Liver (tissue), 9 donors: Measurements from ENCODE around the gene ROR1. TPM values are rescaled to one million over a fixed set of nuclear protein-coding genes. Genes with fewer than 3 reads are reported as not detected.

ENCODE experiments used
- DNase-seq: peaks from one replicate; pipeline ENCODE4 v3.0.0-alpha.2; 2017; ENCODE audit warnings: low spot score
- H3K27ac ChIP-seq, 2 donors: one replicate each; pipeline ENCODE4 v1.7.0; 2013; ENCODE audit warnings: inconsistent platforms in 2 of 2, low read length in 2 of 2, control low read depth in 1 of 2, low read depth in 1 of 2, mild to moderate bottlenecking in 1 of 2
- H3K27me3 ChIP-seq, 4 donors: one replicate each; pipeline versions ENCODE4 v1.6.1 to v1.7.0; 2013; ENCODE audit warnings: low read length in 3 of 4, inconsistent platforms in 1 of 4, mild to moderate bottlenecking in 1 of 4, moderate library complexity in 1 of 4; ENCODE audit not compliant: control insufficient read depth in 4 of 4, insufficient read depth in 4 of 4
- H3K36me3 ChIP-seq, 4 donors: one replicate each; pipeline versions ENCODE4 v1.6.1 to v1.7.0; 2013; ENCODE audit warnings: low read length in 3 of 4, mild to moderate bottlenecking in 3 of 4, low read depth in 1 of 4, moderate library complexity in 1 of 4; ENCODE audit not compliant: control insufficient read depth in 4 of 4, insufficient read depth in 3 of 4
- H3K4me1 ChIP-seq, 4 donors: one replicate each; pipeline versions ENCODE4 v1.6.1 to v1.7.0; 2013; ENCODE audit warnings: low read length in 3 of 4, mild to moderate bottlenecking in 3 of 4, moderate library complexity in 1 of 4; ENCODE audit not compliant: control insufficient read depth in 4 of 4, insufficient read depth in 4 of 4
- H3K4me3 ChIP-seq, 3 donors: one replicate each; pipeline versions ENCODE4 v1.6.1 to v1.7.0; 2013; ENCODE audit warnings: low read length in 3 of 3, control low read depth in 1 of 3, low read depth in 1 of 3, mild to moderate bottlenecking in 1 of 3
- H3K9ac ChIP-seq, 2 donors: one replicate each; pipeline ENCODE4 v1.7.0; 2013; ENCODE audit warnings: low read length in 2 of 2, mild to moderate bottlenecking in 2 of 2, moderate library complexity in 2 of 2, control low read depth in 1 of 2, low read depth in 1 of 2
- H3K9me3 ChIP-seq, 4 donors: one replicate each; pipeline versions ENCODE4 v1.6.1 to v1.7.0; 2013; ENCODE audit warnings: low read length in 3 of 4; ENCODE audit not compliant: control insufficient read depth in 4 of 4
- ATF3 ChIP-seq: IDR thresholded peaks from 2 replicates; pipeline ENCODE4 v1.6.1; 2016; ENCODE audit warnings: antibody characterized with exemption
- CTCF ChIP-seq: fragments of 150-350 bp; IDR thresholded peaks from 2 replicates; pipeline ENCODE4 v1.5.1; 2017; ENCODE audit warnings: improper control_type of control experiment, low read depth, low read length; ENCODE audit not compliant: missing input control
- EGR1 ChIP-seq, 2 donors: IDR thresholded peaks; 2 replicates each; pipeline ENCODE4 v1.6.1; 2016 to 2018; ENCODE audit warnings: antibody characterized with exemption in 2 of 2, low read depth in 2 of 2
- FOXA1 ChIP-seq: IDR thresholded peaks from 2 replicates; pipeline ENCODE4 v1.6.1; 2016; ENCODE audit warnings: antibody characterized with exemption
- FOXA2 ChIP-seq: IDR thresholded peaks from 2 replicates; pipeline ENCODE4 v1.6.1; 2016; ENCODE audit warnings: antibody characterized with exemption
- GABPA ChIP-seq, 2 donors: IDR thresholded peaks in 1 of 2; conservative IDR thresholded peaks in 1 of 2; 2 replicates each; pipeline ENCODE4 v1.6.1; 2016; ENCODE audit warnings: antibody characterized with exemption in 2 of 2, mild to moderate bottlenecking in 1 of 2, moderate library complexity in 1 of 2
- HNF4A ChIP-seq, 2 donors: conservative IDR thresholded peaks; 2 replicates each; pipeline ENCODE4 v1.6.1; 2016; ENCODE audit warnings: antibody characterized with exemption in 2 of 2, mild to moderate bottlenecking in 2 of 2
- HNF4G ChIP-seq: IDR thresholded peaks from 2 replicates; pipeline ENCODE4 v1.6.1; 2016; ENCODE audit warnings: antibody characterized with exemption
- JUND ChIP-seq, 2 donors: IDR thresholded peaks; 2 replicates each; pipeline ENCODE4 v1.6.1; 2016; ENCODE audit warnings: antibody characterized with exemption in 2 of 2
- MAX ChIP-seq: IDR thresholded peaks from 2 replicates; pipeline ENCODE4 v1.6.1; 2016; ENCODE audit warnings: antibody characterized with exemption
- NR2F2 ChIP-seq: IDR thresholded peaks from 2 replicates; pipeline ENCODE4 v1.6.1; 2016; ENCODE audit warnings: antibody characterized with exemption
- RAD21 ChIP-seq, 2 donors: IDR thresholded peaks; 2 replicates each; pipeline ENCODE4 v1.6.1; 2016; ENCODE audit warnings: antibody characterized with exemption in 2 of 2, mild to moderate bottlenecking in 2 of 2
- REST ChIP-seq: IDR thresholded peaks from 2 replicates; pipeline ENCODE4 v1.6.1; 2016; ENCODE audit warnings: antibody characterized with exemption, mild to moderate bottlenecking
- RXRA ChIP-seq, 2 donors: IDR thresholded peaks; 2 replicates each; pipeline ENCODE4 v1.6.1; 2017 to 2018; ENCODE audit warnings: antibody characterized with exemption in 2 of 2, mild to moderate bottlenecking in 1 of 2
- SP1 ChIP-seq: IDR thresholded peaks from 2 replicates; pipeline ENCODE4 v1.6.1; 2018; ENCODE audit warnings: antibody characterized with exemption, mild to moderate bottlenecking
- TAF1 ChIP-seq: conservative IDR thresholded peaks from 2 replicates; pipeline ENCODE4 v1.6.1; 2016; ENCODE audit warnings: antibody characterized with exemption, mild to moderate bottlenecking
- YY1 ChIP-seq: IDR thresholded peaks from 2 replicates; pipeline ENCODE4 v1.6.1; 2016; ENCODE audit warnings: antibody characterized with exemption, mild to moderate bottlenecking
- ZBTB33 ChIP-seq: IDR thresholded peaks from 2 replicates; pipeline ENCODE4 v1.6.1; 2016; ENCODE audit warnings: antibody characterized with exemption
- WGBS: extraction: QIAGEN DNeasy Blood & Tissue Kit; methylation state at CpG from one replicate; pipeline ENCODE4 v1.1.7; 2013; 5-methylcytosine and 5-hydroxymethylcytosine counted together
- polyA plus RNA-seq, 2 donors: library from polyadenylated mRNA; stranded (reverse) in 1 of 2; unstranded in 1 of 2; fragments of 200-250 nt in 1 of 2; fragments of >200 nt in 1 of 2; fragmentation: Nextera tagmentation in 1 of 2; extraction: Ambion mirVana in 1 of 2; gene quantifications; one replicate each; pipeline versions ENCODE4 v1.2.1 to v1.2.3, GENCODE V29; 2013 to 2015
- total RNA-seq, 2 donors: library from RNA; depleted of rRNA; stranded (reverse); fragments of >200 nt; gene quantifications; one replicate each; pipeline ENCODE4 v1.2.3, GENCODE V29; 2014
- donor health status: healthy.
- donor health status: healthy.
- donor health status: healthy.
- donor health status: healthy.
- donor health status: healthy.

ROR1 gene
- total and polyA plus RNA-seq, 4 donors: 0.15 to 0.98 (median 0.37) TPM

- Histone ChIP-seq H3K9ac (no peak overlapping the region), H3K27ac (no peak overlapping the region), H3K36me3 (no peaks in the 10 kb centered on the region), H3K4me3 (no peak overlapping the region), H3K9me3 (peaks cover 0 to 2% (median 0%) of the 10 kb centered on the region in 4 donors), H3K27me3 (no peaks in the 10 kb centered on the region), H3K4me1 (no peaks in the 10 kb centered on the region)
- TF ChIP-seq MAX (no peak), ZBTB33 (no peak), RXRA (IDR thresholded peaks at IDR 0.05) (no peak), CTCF (no peak), HNF4A (conservative IDR thresholded peaks at IDR 0.05) (no peak), HNF4G (no peak), EGR1 (IDR thresholded peaks at IDR 0.05; ENCODE audit: low read depth in 2 of 2) (no peak), YY1 (no peak), FOXA1 (no peak), REST (no peak)
- no peak for DNase-seq
- WGBS: 87% methylated on average over 3 of the region's 3 CpGs
These were observed 267.7 kb downstream of the ROR1 start for GRCh38 chr1:64041371-64042131.

- Histone ChIP-seq H3K27me3 (no peaks in the 10 kb centered on the region), H3K27ac (no peak overlapping the region), H3K4me3 (no peak overlapping the region), H3K36me3 (no peaks in the 10 kb centered on the region), H3K4me1 (no peaks in the 10 kb centered on the region), H3K9ac (no peak overlapping the region), H3K9me3 (no peaks in the 10 kb centered on the region)
- WGBS: 88% methylated on average over 10 of the region's 10 CpGs
- no peak for DNase-seq
- TF ChIP-seq MAX (no peak), ATF3 (no peak), YY1 (no peak), NR2F2 (no peak), JUND (IDR thresholded peaks at IDR 0.05) (no peak), FOXA1 (no peak), CTCF (no peak), RAD21 (IDR thresholded peaks at IDR 0.05) (no peak), GABPA (IDR thresholded peaks at IDR 0.05 in 1 of 2, conservative IDR thresholded peaks at IDR 0.05 in 1 of 2) (no peak), HNF4A (conservative IDR thresholded peaks at IDR 0.05) (no peak), TAF1 (no peak), HNF4G (no peak), EGR1 (IDR thresholded peaks at IDR 0.05; ENCODE audit: low read depth in 2 of 2) (no peak), SP1 (no peak), FOXA2 (no peak)
These were observed 268.7 kb downstream of the ROR1 start for GRCh38 chr1:64042331-64043100.
